DMS114 treated with DMSO at 0.1 percent for 48 hours (cell line): ENCODE results near the gene EHHADH.
"Not testable (repeated sequence)": the region's sequence is repeated elsewhere in the genome, so short reads cannot be mapped to it uniquely, and the experiment has no call there.

ENCODE experiments used
- DNase-seq: peaks from one replicate; lab custom pipeline; 2025; ENCODE audit not compliant: unreplicated experiment; lab: John Stamatoyannopoulos, UW

The EHHADH gene

GRCh38 chr3:185253133-185253532 is 716 bp downstream of the EHHADH start:
- DNase-seq: not testable (repeated sequence)

- no peak for DNase-seq
Observed at GRCh38 chr3:185251272-185251671, 2.6 kb downstream of the EHHADH start.

DNA sequence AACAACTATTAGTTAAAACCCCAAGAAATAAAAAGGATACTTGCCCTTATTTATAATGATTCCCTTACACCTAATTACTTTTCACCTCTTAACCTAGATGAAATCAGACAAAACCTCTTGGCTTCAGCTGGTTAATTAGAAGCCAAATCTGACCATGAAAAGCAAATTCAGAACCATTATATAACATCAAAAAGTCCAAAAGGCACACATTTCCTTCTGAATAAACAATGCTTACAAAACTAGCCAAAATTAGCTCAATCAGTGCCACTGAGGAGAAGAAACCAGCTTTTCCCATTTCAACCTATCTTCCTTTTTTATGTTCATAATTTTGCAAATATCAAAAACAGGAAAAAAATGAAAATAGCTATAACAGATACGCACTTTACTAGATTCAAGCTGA is 3.2 kb downstream of the EHHADH start:
- no peak for DNase-seq

GRCh38 chr3:185250247-185250646 is 3.6 kb downstream of the EHHADH start:
- no peak for DNase-seq

- no peak for DNase-seq
Observed at GRCh38 chr3:185242642-185243041, 11.2 kb downstream of the EHHADH start.

GRCh38 chr3:185236969-185237368 is 16.9 kb downstream of the EHHADH start:
- DNase-seq: no peak

GRCh38 chr3:185233328-185233727 is 20.5 kb downstream of the EHHADH start:
- DNase-seq: no peak

- not testable (repeated sequence) for DNase-seq
Observed at GRCh38 chr3:185226526-185226925, 27.3 kb downstream of the EHHADH start.

DNA sequence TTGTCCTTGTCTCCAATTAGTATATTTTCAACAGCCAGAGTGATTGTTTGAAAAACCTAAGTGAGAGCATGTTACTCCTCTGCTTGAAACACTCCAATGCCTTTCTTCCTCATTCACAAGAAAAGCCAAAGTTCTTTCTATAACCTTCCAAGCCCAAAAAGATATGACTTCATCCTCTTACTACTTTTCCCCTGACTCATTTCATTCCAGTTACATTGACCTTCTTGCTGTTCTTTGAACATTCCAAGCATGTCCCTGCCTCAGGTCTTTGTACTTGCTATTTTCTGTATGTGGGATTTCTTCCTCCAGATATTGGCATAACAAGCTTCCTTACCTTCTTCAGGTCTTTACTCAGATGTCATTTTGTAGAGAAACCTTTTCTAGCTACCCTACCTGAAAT is 28.3 kb downstream of the EHHADH start:
- DNase-seq: no peak

GRCh38 chr3:185225080-185225479 is 28.8 kb downstream of the EHHADH start:
- DNase-seq: no peak

GRCh38 chr3:185221203-185221602 is 32.6 kb downstream of the EHHADH start:
- no peak for DNase-seq

DNA sequence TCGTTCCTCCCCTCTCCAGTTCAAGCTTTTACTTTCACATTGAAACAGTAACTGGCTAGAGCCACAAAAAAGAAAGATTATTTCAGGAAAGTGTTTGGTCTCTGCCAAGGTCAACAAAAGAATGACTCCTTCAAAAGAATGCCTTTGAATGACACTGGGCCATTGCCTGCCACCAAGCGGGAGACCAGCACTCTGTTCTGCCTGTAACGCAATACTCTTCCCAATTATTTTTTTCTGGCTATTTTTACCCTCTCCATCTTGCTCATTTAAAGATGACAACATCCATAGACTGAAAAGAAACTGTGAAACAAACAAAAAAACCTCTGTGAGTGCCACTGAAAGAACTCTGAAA is 37.3 kb downstream of the EHHADH start:
- DNase-seq: no peak

DNA sequence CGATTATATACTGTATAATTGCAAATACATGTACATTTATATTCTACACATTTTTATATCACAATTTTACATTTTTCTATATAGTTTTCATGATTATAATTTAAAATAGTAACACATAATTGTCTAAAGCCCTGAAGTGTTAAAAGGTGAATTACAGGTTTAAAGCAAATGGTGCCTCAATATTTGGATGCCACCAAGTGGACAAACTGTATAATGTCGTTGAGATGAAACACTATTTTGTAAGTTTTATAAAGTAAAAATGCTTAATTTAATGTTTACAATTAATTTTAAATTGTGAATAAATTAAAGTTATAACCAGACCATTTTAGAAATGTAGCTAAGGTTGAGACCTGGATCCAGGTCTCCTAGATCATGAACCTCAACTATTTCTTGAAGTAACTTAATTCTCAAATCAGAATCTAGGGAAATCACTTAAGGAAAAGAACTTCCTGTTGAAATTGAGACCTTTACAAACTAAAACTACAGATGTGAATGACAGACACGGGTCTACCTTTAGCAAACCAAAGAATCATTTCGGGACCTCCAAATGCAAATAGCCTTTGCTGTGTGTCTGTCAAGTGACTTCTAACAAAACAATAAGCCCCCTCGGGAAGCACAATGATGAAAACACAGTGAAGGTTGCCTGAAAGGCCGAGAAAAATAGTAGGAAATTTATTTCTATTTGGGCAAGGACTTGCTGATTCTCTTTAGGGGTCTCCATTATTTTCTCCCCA is 37.8 kb downstream of the EHHADH start:
- DNase-seq: peak; percentile 24

GRCh38 chr3:185212559-185212958 is 41.3 kb downstream of the EHHADH start:
- DNase-seq: no peak

GRCh38 chr3:185212086-185212485 is 41.8 kb downstream of the EHHADH start:
- DNase-seq: no peak

GRCh38 chr3:185210621-185211142 is 43.2 kb downstream of the EHHADH start:
- DNase-seq: no peak

- DNase-seq: no peak
Observed at GRCh38 chr3:185208823-185209222, 45.0 kb downstream of the EHHADH start.

- no peak for DNase-seq
Observed at GRCh38 chr3:185207931-185208746, 45.7 kb downstream of the EHHADH start.

DNA sequence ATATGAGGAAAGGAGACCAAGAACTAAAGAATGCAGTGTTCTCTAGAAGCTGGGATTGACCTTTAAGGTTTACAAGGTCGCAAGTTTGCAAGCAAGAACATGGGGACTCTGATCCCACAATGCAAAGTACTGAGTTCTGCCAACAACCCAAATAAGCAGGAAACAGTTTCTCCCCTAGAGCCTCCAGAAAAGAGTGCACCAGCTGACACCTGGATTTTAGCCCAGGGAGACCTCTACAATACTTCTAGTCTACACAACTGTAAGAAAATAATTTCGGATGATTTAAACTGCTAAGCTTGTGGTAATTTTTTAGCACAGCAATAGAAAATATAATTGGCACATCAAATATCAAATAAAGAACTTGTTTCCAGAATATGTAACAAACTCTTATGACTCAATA is 46.4 kb downstream of the EHHADH start:
- no peak for DNase-seq

- no peak for DNase-seq
Observed at GRCh38 chr3:185205865-185206264, 48.0 kb downstream of the EHHADH start.

- DNase-seq: no peak
Observed at GRCh38 chr3:185204894-185205293, 49.0 kb downstream of the EHHADH start.

DNA sequence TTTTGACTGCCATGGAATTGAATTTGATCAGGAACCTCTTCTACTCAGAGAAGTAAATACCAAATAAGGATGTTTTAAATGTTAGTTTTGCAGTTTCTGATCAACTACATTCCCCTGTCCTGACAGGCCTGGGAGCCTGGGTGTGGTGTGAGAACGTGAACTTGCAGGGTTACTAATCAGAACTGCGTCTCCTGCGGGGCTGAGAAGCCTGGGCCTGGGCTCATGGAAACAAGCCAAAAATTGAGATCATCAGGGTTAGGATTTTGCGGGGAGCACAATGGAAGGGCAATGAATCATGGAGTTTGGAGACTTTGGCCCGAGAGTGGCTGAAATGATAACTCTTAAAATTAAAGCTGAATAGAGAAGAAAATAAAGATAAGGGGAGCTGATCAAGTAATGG is 53.2 kb downstream of the EHHADH start:
- no peak for DNase-seq
